ENCODE data around the gene LCN2.
A peak's percentile ranks its signal among the peaks of the same experiment; 100 is the strongest.

The LCN2 gene

DNA sequence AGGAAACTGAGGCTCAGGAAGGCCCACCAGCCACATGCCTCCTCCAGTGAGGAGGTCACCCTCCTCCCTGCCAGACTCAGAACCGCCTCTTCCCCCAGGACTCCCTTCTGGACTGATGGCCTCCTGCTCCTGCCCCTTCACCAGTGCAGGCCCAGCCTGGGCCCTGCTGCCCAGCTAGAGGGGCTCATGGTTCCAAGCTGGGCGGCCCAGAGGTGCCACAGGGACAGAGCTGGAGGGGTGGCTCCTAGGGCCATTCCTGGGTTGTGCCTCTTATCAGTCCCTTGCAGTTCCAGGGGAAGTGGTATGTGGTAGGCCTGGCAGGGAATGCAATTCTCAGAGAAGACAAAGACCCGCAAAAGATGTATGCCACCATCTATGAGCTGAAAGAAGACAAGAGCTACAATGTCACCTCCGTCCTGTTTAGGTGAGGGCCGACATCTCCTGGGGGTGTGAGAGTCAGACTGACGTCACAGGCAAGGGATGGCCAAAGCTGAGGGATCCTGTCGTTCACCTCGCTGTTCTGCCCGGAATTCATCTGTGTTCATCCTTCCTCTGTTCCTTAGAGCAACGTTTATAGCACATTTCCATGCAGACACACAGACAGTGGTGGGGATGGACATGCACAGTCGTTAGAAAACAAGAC, 819 bp downstream of the LCN2 start:
- DNase-seq (ENCODE audit: low read depth in 2 of 2), result no peak

DNA sequence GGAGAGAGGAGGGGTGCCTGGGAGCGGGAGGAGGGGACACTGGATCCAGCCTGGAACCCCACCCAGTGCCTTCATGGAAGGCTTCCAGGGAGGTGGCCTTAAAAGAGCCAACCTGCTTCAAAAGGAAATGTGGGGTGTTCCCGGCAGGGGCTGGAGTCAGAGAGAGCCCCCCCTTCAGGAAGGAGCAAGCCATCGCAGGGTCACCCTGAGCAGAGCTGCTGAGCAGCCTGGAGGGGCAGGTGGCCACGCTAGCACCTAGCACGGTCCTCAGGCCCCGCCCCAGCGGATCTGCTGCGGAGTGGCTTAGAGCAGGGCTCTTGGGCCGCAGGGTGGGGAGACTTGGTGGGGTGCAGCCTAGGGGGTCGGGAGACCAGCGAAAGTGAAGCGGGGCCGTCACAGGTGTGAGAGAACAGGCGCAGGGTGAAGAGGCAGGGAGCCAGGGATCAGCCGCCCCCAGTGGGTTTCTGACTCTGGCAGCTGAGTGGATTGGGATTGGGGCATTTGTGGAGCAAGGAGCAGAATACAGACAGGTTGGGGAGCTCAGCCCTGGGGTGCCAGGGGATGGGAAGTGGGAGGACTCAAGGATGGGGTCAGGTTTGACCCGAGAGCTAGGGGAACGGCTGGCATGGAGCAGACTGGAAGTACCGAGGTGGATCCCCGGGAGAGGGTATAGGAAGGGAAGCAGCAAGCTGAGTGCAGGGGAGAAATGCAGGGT, 1.5 kb downstream of the LCN2 start:
- no peak for DNase-seq (ENCODE audit: low read depth in 2 of 2)

DNA sequence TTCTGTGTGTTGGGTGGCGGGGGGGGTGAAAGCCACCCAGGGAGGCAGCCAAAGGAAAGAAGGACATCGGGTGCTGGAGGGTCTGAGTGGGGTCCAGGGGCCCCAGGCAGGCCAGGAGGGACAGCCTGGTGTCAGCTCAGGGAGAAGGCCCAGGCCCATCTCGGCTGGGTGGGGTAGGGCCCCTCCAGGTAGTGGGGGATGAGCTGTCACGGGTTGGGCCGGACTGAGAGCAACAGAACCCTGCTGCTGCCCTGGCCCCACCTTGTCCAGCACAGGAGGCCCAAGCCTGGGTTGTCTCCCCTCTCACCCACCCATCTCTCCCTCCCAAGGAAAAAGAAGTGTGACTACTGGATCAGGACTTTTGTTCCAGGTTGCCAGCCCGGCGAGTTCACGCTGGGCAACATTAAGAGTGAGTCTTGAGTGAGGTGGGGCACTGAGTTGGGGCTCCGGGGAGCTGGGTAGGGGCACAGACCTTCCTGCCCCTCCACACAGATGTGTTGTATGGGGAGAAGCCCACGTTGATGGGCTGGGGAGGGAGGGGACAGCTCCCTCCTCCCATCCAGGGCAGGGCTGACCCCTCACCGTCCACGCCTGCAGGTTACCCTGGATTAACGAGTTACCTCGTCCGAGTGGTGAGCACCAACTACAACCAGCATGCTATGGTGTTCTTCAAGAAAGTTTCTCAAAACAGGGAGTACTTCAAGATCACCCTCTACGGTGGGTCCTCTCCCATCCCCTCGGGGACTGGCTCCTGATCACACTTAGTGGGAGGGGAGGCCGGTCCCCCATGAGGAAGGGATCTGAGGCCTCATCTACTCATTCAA, 2.3 kb downstream of the LCN2 start:
- DNase-seq (ENCODE audit: low read depth in 2 of 2), result no peak

DNA sequence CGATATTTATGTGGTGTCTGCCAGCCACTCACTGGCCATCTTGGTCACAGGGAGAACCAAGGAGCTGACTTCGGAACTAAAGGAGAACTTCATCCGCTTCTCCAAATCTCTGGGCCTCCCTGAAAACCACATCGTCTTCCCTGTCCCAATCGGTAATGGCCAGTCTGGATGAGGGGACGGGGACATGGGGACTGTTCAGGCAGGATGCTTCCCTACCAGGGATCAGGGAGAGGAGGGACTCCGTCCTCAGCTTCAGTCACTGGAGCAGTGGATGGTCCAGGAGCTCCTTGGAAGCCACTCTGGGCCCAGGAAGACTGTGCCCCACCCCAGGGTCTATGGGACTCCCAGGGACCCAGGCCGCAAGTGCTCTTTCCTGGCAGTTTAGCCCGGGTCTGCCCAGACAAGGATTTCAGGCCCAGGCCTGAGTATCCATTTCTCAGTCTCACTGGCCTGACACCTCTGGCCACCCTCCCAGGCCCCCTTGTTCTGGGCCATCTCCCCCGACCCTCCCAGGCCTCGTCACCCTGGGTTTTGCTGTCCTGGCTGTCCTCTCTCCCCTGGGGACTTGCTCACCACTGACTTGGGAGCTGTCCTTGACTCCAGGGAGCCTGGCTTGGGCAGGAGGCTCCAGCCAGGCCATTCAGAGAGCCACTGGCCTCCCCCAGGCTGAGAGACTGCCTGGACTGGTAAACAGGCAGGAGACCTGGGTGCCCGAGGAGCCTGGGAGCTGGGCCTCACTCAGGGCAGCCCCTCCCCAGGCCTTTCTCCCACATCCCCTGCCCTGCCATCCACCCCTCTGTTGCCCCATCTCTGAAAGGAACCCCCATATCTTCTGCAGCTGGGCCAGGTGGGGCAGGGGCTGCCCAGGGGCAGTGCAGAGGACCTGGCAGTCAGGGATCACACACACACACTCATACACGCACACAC, 3.1 kb downstream of the LCN2 start:
- DNase-seq (ENCODE audit: low read depth in 2 of 2), result no peak

DNA sequence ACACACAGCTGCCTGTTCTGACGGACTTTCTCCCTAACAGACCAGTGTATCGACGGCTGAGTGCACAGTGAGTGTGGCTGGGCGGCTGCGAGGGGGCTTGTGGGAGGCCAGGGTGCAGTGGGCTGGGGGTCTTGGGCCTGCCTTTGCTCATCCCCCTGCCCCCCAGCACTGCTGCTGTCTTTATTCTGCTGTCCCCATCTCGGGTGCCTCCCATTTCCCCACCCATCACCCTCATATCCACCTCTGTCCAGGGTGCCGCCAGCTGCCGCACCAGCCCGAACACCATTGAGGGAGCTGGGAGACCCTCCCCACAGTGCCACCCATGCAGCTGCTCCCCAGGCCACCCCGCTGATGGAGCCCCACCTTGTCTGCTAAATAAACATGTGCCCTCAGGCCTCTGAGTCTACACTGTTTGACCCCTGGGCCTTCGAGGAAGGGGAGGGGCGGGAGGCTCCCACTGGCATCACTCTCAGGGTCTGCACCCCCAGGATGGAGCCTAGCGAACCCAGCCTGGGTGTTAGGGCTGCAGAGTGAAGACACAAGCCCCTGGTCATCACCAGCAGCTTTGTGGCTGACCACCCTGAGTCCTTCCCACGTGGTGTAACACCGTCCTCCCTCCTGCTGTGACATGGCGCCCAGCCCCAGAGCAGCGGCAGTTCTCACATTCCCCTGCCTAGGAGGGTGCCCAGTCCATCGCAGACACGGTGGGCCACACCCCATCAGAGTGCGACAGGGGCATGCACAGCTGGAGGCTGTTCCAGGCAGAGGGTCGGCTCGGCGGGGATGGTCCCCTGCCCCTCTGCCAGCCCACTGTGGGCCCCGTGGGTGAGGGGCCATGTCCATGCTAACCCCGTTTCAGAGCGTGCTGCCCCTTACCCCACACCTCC, 4.0 kb downstream of the LCN2 start:
- no peak for DNase-seq (ENCODE audit: low read depth in 2 of 2)

DNA sequence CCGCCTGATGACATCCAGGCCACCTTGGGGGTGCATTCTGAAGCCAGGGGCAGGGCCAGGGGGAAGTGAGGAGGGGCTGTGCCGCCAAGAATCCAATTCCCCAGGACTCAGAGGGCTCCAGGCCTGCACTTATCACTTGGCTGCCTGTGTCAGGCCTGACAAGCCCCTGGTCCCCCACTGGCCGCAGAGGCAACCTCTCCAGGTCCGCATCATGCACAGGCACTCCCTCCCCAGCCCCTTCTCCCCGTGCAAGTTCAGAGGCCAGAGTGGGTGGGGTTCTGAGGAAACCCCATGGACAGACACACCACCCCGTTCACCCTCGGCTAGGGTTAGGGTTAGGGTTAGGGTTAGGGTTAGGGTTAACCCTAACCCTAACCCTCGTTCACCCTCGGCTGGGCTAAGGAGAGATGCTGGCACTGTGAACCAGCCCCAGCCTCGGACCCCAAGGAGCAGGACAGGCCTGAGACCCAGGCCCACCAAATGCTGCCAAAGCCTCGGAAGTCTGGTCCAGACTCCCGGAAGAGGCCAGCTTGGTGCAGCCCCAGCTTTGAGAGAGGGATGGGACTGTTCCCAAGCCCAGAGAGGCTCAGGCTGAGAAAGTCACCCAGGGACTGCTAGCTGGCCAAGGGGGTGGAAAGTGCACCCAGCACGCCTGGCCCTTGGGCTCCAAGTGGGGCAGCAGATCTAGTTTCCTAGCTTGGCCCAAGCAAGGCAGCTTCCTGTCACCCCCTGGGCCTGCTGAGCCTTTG, 4.9 kb downstream of the LCN2 start:
- DNase-seq (ENCODE audit: low read depth in 2 of 2), result no peak

DNA sequence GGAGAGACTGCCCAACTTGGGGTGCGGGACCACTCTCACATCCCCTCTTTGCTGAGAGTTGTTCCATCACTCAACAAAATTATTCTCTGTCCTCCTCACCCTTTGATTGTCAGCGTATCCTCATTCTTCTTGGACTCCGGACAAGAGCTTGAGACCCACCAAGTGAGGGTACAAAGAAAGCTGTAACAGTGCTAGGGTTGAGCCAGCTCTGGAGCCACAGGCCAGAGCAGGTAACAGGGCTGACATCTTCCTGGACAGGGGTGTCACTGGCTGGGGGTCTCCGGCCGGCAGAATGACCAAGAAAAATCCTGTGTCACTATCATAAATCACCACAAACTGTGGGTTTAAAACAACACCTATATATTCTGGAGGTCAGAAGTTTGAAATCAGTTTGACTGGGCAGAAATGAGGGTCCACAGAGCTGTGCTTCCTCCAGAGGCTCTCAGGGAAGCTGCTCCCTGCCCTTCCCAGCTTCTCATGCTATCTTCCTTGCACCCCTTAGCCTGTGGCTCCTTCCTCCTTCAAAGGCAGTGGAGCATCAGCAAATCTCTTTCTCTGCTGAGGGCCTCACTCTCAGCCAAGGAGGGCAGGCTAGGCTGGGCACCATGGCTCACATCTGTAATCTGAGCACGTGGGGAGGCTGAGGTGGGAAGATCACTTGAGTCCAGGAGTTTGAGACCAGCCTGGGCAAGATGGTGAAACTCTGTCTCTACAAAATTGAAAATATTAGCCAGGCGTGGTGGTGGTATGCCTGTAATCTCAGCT, 6.7 kb downstream of the LCN2 start:
- no peak for DNase-seq (ENCODE audit: low read depth in 2 of 2)

DNA sequence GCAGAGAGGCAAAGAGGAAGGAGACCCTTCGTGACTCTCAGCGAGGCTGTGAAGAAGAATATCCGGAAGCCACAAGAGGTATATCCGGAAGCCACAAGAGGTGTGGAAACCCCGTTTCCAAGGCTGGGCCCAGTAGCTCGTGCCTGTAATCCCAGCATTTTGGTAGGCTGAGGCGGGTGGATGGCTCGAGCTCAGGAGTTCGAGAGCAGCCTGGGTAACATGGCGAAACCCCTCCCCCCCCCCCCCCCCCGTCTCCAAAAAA, 10.2 kb downstream of the LCN2 start:
- DNase-seq (ENCODE audit: low read depth in 2 of 2), result peak in 1 of 2 donors; percentile 18

DNA sequence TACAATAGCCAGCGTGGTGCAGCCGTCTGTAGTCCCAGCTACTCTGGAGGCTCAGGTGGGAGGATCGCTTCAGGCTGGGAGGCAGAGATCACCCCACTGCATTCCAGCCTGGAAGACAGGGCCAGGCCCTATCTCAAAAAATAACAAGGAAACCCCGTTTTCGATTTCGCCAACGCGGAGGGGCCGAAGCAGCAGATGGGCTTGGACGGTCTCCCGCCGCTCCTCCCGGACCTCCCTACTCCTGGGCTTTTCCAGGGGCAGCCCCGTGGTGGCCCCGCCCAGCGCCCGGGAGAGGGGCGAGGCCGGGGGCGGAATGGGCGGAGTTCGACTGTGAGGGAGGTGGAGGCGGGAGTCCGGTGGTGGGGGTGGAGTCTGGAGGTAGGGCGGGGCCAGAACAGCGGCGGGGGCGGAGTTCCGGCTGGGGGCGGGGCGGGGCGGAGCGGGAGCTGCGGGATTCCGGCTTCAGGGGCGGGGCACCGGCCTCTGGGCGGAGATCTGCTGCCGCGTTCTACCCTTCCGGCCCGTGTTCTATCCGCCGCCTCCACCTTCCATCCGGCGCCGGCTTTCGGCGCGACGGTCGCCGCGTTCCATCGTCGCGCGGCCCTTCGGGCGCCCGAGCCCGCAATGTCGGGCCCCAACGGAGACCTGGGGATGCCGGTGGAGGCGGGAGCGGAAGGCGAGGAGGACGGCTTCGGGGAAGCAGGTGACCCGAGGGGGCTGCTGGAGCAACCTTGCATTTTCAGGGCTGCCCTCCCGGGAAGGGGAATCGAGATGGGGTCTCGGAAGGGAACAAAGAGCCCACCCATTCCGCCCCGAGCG, 10.7 kb downstream of the LCN2 start, which contains the start of gene BBLN:
BBLN (plus strand) TSS at position 482 of the 819 bp plus-strand sequence; CDS start at position 625, 143 bp downstream.
- peak; percentile 89 to 93 for DNase-seq (ENCODE audit: low read depth in 2 of 2)

DNA sequence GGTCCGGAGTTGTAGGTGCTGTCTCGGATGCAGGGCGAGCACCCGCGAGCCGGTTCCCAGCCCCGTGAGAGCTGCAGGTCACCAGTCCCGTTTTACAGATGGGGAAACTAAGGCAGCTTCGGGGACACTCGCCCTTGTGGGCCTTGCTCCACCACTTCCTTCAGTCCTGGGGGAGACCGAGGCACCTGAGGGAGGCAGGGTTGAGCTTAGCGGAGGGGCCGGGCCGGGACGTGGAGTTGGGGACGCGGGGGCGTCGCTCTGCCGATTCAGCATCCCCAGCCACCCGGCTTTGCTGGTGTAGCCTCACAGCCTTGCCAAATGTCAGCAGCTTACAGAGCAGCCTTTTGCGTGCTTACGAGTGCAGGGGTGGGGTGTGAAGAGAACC, 11.3 kb downstream of the LCN2 start:
- peak; percentile 30 to 58 for DNase-seq (ENCODE audit: low read depth in 2 of 2)

DNA sequence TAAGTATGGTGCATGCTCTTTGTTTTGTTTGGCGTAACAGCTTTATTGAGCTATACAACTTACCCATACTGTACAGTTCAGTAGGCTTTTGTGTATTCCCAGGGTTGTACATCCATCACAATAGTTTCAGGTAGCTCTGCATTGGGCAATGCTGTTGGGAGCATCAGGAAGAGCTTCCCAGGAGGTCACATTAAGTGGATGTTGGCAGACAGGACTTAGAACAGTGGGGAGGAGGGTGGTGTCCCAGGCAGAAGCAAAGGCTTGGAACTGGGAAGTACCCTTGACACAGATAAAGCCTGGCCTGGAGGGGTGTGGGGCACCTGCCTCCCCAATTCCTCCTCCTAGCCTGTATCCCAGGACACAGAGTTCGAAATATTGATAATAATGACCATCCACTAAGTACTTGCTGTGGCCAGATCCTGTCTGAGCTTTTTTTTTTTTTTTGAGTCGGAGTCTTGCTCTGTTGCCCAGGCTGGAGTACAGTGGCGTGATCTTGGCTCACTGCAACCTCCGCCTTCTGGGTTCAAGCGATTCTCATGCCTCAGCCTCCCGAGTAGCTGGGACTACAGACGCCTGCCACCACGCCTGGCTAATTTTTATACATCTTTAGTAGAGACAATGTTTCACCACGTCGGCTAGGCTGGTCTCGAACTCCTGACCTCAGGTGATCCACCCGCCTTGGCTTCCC, 12.1 kb downstream of the LCN2 start:
- no peak for DNase-seq (ENCODE audit: low read depth in 2 of 2)

DNA sequence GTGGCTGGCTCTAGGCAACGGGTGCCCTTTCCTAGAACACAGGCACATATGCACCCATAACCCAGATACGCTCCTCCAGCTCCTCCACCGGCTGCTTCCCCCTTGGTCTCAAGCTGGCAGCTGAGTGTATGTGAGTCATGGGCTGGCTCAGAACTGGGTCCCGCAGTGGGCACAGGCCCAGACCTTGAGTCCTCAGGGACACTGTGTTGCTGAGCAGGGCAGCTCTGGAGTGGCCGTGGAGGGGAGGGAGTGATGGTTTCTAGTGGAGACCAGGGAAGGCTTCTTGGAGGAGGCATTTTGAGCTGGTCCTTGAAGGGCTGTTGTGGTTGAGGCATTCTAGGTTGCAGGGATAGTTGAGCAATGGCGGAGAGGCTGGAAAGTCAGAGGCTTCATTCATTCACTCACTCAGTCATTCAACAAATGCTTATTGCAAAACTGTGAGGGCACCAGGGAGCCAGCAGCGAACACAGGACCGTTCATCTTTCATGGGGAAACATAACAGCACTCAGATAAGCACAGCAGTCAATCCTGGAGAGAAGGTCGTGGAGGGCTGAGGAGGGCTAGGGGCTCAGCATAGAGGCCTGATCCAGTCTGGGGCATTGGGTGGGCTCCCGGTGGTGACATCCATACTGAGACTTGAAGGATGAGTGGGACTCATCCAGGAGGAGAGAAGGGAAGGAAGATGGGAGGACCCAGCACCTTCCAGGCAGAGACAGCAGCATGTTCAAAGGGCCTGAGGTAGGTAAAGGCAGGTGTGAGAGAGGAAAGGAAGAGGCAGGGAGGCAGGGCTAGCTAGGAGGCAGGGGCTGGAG, 13.2 kb downstream of the LCN2 start:
- DNase-seq (ENCODE audit: low read depth in 2 of 2), result no peak

DNA sequence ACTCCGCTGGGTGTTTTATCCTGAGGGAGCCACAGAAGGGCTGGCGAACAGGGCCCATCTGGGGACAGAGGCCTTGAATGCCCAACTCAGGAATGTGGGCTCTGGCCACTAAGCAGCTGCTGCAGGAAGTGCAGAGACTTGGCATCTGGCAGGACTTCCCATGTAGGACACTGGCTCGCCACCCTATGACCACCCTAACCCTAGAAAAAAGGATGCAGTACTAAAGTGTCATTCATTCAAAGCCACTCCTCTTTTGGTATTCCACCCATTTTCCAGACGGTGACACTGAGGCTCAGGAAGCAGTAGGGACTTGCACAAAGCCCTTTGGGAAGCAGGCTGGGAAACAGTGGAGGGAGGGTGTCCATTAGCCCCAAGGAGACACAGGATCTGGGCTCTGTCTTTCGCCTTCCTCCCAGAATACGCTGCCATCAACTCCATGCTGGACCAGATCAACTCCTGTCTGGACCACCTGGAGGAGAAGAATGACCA, 13.8 kb downstream of the LCN2 start:
- DNase-seq (ENCODE audit: low read depth in 2 of 2), result no peak

DNA sequence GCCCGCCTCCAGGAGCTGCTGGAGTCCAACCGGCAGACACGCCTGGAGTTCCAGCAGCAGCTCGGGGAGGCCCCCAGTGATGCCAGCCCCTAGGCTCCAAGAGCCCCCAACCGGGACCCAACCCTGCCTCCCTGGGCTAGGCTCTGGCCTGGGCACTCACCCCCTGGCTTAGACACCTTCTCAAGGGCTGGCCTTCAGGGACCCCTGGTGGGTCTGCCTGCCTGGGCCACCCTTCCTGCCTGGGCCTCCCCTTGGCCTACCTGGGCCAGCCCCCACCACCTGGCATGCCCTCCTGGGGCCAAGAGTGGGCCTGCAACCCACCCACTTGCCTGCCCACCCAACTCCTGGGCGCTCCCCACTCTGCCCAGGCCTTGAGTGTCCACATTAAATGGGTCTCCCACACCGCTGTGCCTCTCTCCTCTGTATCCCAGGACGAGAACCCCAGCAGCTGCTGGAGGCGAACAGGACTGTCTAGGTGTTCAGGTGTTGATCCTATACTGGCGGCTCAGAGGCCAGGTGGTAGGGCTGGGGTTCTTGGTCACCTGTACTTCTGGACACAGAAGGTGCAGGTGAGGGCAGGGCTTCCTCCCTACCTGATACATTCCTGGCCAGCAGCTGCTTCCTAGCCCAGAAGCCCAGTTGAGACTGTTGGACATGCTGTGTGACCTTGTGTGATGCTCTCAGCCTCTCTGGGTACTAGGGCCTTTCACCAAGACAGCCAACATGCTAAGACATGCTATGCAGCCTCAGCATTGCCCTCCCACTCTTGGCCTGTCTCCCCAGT, 14.5 kb downstream of the LCN2 start:
- no peak for DNase-seq (ENCODE audit: low read depth in 2 of 2)

DNA sequence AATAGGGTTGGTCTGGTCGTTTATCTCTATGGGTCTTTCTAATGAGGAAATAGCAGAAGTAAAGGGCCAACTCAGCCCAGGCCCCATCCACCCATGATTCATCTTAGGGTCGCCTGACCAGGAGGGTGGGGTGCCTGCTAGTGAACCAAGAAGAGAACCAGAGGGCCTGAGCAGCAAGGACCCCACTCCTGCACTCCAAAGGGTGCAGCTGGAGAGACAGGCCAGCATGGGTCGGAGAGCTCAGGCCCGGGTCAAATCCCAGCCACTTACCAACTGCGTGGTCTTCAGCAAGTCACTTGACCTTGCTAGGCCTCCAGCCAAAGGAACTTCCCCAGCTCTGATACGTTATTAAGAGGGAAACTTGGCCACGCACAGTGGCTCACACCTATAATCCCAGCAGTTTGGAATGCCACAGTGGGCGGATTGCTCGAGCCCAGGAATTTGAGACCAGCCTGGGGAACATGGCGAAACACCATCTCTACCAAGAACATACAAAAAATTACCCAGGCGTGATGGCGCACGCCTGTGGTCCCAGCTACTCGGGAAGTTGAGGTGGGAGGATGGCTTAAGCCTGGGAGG, 15.1 kb downstream of the LCN2 start:
- DNase-seq (ENCODE audit: low read depth in 2 of 2), result no peak

DNA sequence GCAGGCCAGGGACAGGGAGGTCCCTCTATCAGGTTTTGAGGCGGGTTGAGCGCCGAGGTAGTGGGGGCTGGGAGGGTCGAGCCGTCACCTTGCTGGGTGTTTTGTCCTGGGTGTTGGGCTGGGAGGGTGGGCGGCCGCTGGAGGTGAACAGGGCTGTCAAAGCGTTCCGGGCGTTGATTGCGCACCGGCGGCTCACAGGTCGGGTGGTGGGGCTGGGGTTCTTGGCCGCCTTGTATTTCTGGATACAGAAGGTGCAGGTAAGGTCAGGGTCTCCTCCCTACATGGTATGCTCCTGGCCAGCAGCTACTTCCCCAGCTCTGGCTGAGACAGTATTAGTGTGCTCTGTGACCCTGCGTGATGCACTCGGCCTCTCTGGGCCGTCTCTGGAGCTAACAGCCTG, 16.9 kb downstream of the LCN2 start:
- no peak for DNase-seq (ENCODE audit: low read depth in 2 of 2)
